Measurements from ENCODE around the gene HEMGN. TPM values are rescaled to one million over a fixed set of nuclear protein-coding genes. Genes with fewer than 3 reads are reported as not detected.

HEMGN gene
- total and polyA plus RNA-seq, 7 experiments from 2014 or later, result 1.3 to 14.2 (median 4.2) TPM

DNA sequence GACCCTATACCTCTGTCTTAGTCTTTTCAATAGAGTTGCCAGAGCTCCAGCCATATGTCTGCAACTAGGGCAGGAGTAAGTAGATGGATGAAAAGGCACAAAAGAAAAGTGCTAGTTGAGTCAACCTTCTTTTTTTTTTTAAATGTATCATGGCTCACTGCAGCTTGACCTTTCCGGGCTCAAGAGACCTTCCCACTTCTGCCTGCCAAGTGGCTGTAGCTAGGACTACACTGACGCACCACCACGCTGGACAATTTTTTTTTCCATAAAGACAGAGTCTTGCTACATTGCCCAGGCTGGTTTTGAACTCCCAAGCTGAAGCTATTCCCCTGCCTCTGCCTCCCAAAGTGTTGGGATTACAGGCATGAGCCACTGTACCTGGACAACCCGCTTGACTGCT, 57.6 kb downstream of the HEMGN start:
- no peaks in the 10 kb centered on the region for H3K4me1 ChIP-seq (ENCODE audit: control insufficient read depth in 2 of 2, insufficient read depth in 2 of 2, low read length in 2 of 2)
- ChIA-PET CTCF (interaction anchor here (0.7 to 1.2 kb wide), 2 partner anchors 43 to 1047 kb away, joined by 3 read pairs; no protein-coding TSS in a partner anchor), POLR2A (interaction anchor here (0.6 kb wide), 1 partner anchor 17 kb away, joined by 3 read pairs; no protein-coding TSS in a partner anchor)
- ATAC-seq (no peak), DNase-seq (no peak)
- H3K27me3 ChIP-seq (ENCODE audit: control insufficient read depth in 2 of 2, insufficient read depth in 2 of 2, low read length in 2 of 2), result no peaks in the 10 kb centered on the region
- Mint-ChIP-seq H3K27ac (no peak overlapping the region), H3K4me3 (no peak overlapping the region), H3K4me1 (peaks cover 0 to 5% (median 0%) of the 10 kb centered on the region in 7 donors), H3K36me3 (peaks cover 0 to 25% (median 9%) of the 10 kb centered on the region in 5 donors), H3K9me3 (no peaks in the 10 kb centered on the region), H3K27me3 (peaks cover 0 to 34% (median 0%) of the 10 kb centered on the region in 5 donors)
- intact Hi-C loops (cut with micrococcal nuclease), result no loop called here
- no peak overlapping the region for H3K4me3 ChIP-seq (ENCODE audit: low read length)
- H3K9me3 ChIP-seq (ENCODE audit: control insufficient read depth in 2 of 3, low read length in 3 of 3), result no peaks in the 10 kb centered on the region
- H3K36me3 ChIP-seq (ENCODE audit: control insufficient read depth in 2 of 3, insufficient read depth in 3 of 3, low read length in 3 of 3), result no peaks in the 10 kb centered on the region
- no peak overlapping the region for H3K27ac ChIP-seq (ENCODE audit: low read depth, low read length)

Other genes with a start within 250 kb of the HEMGN start
- gene XPA, start 240.8 kb downstream of the HEMGN start, total RNA-seq, result 10 to 100 TPM; 16.7 to 30.3 (median 23.2) TPM
- gene XPA, start 240.8 kb downstream of the HEMGN start, polyA plus RNA-seq, result 10 to 100 TPM; 32.4 to 38.9 TPM
- gene FOXE1, start 84.9 kb downstream of the HEMGN start, total RNA-seq, result not detected
- gene FOXE1, start 84.9 kb downstream of the HEMGN start, polyA plus RNA-seq, result under 1 TPM in 1 of 2 donors, not detected in 1; 0.05 TPM
- 10 to 100 TPM; 26.8 to 55.3 (median 43.8) TPM for gene TRMO, start 15.7 kb downstream of the HEMGN start, total RNA-seq
- gene TRMO, start 15.7 kb downstream of the HEMGN start, polyA plus RNA-seq, result 10 to 100 TPM; 24.5 to 29.3 TPM
- gene ANP32B, start 45.2 kb upstream of the HEMGN start, total RNA-seq, result 100 to 1,000 TPM; 143 to 267 (median 186) TPM
- gene ANP32B, start 45.2 kb upstream of the HEMGN start, polyA plus RNA-seq, result 100 to 1,000 TPM; 108 to 123 TPM
- gene NANS, start 118.6 kb upstream of the HEMGN start, total RNA-seq, result 10 to 100 TPM; 16.3 to 58.9 (median 51.8) TPM
- gene NANS, start 118.6 kb upstream of the HEMGN start, polyA plus RNA-seq, result 10 to 100 TPM; 33.0 to 33.2 TPM
- 100 to 1,000 TPM in 1 of 5 experiments, 10 to 100 TPM in 4; 54.1 to 114 (median 79.7) TPM for gene TRIM14, start 181.1 kb upstream of the HEMGN start, total RNA-seq
- gene TRIM14, start 181.1 kb upstream of the HEMGN start, polyA plus RNA-seq, result 100 to 1,000 TPM in 1 of 2 donors, 10 to 100 TPM in 1; 57.8 to 107 TPM